ENCODE data around the gene ITPKB.

GRCh38 chr1:226708342-226708780, 30.7 kb downstream of the ITPKB start:
- TF ChIP-seq, protein P1, sequence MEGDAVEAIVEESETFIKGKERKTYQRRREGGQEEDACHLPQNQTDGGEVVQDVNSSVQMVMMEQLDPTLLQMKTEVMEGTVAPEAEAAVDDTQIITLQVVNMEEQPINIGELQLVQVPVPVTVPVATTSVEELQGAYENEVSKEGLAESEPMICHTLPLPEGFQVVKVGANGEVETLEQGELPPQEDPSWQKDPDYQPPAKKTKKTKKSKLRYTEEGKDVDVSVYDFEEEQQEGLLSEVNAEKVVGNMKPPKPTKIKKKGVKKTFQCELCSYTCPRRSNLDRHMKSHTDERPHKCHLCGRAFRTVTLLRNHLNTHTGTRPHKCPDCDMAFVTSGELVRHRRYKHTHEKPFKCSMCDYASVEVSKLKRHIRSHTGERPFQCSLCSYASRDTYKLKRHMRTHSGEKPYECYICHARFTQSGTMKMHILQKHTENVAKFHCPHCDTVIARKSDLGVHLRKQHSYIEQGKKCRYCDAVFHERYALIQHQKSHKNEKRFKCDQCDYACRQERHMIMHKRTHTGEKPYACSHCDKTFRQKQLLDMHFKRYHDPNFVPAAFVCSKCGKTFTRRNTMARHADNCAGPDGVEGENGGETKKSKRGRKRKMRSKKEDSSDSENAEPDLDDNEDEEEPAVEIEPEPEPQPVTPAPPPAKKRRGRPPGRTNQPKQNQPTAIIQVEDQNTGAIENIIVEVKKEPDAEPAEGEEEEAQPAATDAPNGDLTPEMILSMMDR (IDR thresholded peaks at IDR 0.05; ENCODE audit: low read depth, low read length) = no peak
- no peak for TF ChIP-seq POLR2A (IDR thresholded peaks at IDR 0.05; ENCODE audit: extremely low read depth, insufficient read length)
